HepG2 (cell line): Measurements from ENCODE around the gene TMEM97. TPM values are rescaled to one million over a fixed set of nuclear protein-coding genes. Genes with fewer than 3 reads are reported as not detected.

Experiments
- CBX1 ChIP-seq: IDR thresholded peaks from one replicate; pipeline ENCODE4 v1.6.1; 2016; ENCODE audit warnings: antibody characterized with exemption, low read depth
- SKI ChIP-seq: fragments of 450-650 bp; IDR thresholded peaks from one replicate; pipeline ENCODE4 v1.6.1; 2018; ENCODE audit warnings: mild to moderate bottlenecking; ENCODE audit not compliant: partially characterized antibody
- THYN1 ChIP-seq: sonication (generic); formaldehyde crosslinking; IDR thresholded peaks from 2 replicates; pipeline ENCODE4 v1.8.1; 2023; ENCODE audit warnings: low read depth, mild to moderate bottlenecking, moderate library complexity, missing genetic modification reagents, borderline replicate concordance
- ZNF121 ChIP-seq: sonication (generic); formaldehyde crosslinking; IDR thresholded peaks from 2 replicates; pipeline ENCODE4 v1.5.0; 2020; ENCODE audit warnings: mild to moderate bottlenecking, missing genetic modification reagents
- ZNF138 ChIP-seq: sonication (generic); formaldehyde crosslinking; IDR thresholded peaks from 2 replicates; pipeline ENCODE4 v1.5.0; 2020; ENCODE audit warnings: mild to moderate bottlenecking, low read depth, missing genetic modification reagents
- ZNF460 ChIP-seq: sonication (generic); formaldehyde crosslinking; IDR thresholded peaks from 2 replicates; pipeline ENCODE4 v1.5.1; 2020; ENCODE audit warnings: missing genetic modification reagents, mild to moderate bottlenecking, borderline replicate concordance
- ZNF614 ChIP-seq: IDR thresholded peaks from 2 replicates; pipeline ENCODE4 v1.6.1; 2018; ENCODE audit warnings: missing biosample characterization, missing genetic modification reagents, inconsistent platforms, borderline replicate concordance
- ZNF773 ChIP-seq: sonication (generic); formaldehyde crosslinking; IDR thresholded peaks from 2 replicates; pipeline ENCODE4 v1.4.0; 2020; ENCODE audit warnings: missing genetic modification reagents, borderline replicate concordance
- ZNF792 ChIP-seq: IDR thresholded peaks from 2 replicates; pipeline ENCODE4 v1.6.1; 2016
- polyA plus RNA-seq, 8 experiments: library from polyadenylated mRNA; depleted of rRNA in 3 of 8; stranded (reverse) in 7 of 8; unstranded in 1 of 8; fragments of >200 nt; fragmentation: Illumina TruSeq in 4 of 8; extraction: Trizol in 4 of 8; gene quantifications; 2 replicates each; pipeline versions ENCODE4 v1.2.1 to v1.2.3, GENCODE V29; 2011 to 2016; ENCODE audit warnings: low read depth in 4 of 8, missing spikeins in 1 of 8, mixed read lengths in 1 of 8; ENCODE audit not compliant: insufficient read depth in 1 of 8
- total RNA-seq, 5 experiments: library from RNA; depleted of rRNA; stranded (reverse); fragments of >200 nt; fragmentation: Illumina TruSeq; extraction: Trizol; gene quantifications; 2 replicates each; pipeline ENCODE4 v1.2.3, GENCODE V29; 2016; ENCODE audit warnings: low read depth in 1 of 5
- TF ChIP-seq, protein P1 (sequence below): sonication (generic); formaldehyde crosslinking; IDR thresholded peaks from 2 replicates; pipeline ENCODE4 v1.5.0; 2020; ENCODE audit warnings: mild to moderate bottlenecking, missing genetic modification reagents, borderline replicate concordance
- TF ChIP-seq, protein P2 (sequence below), 2 experiments: sonication (generic) in 1 of 2; formaldehyde crosslinking in 1 of 2; IDR thresholded peaks; 2 replicates each; pipeline versions ENCODE4 v1.6.1 to v1.9.0; 2014 to 2022; ENCODE audit warnings: antibody characterized with exemption in 1 of 2, borderline replicate concordance in 1 of 2, inconsistent platforms in 1 of 2, low read depth in 1 of 2, missing genetic modification reagents in 1 of 2
- TF ChIP-seq, protein P3 (sequence below): sonication (generic); formaldehyde crosslinking; IDR thresholded peaks from 2 replicates; pipeline ENCODE4 v1.8.0; 2022; ENCODE audit warnings: missing genetic modification reagents, mild to moderate bottlenecking, moderate library complexity, borderline replicate concordance
- TF ChIP-seq, protein P4 (sequence below): sonication (generic); formaldehyde crosslinking; IDR thresholded peaks from 2 replicates; pipeline ENCODE4 v1.5.0; 2020; ENCODE audit warnings: mild to moderate bottlenecking, missing genetic modification reagents

TMEM97 gene
- total and polyA plus RNA-seq, 2 of the 13 experiments (the other 11 are each of a cell fraction or from before 2014, with no cell fraction given) = 69.6 to 137 TPM

DNA sequence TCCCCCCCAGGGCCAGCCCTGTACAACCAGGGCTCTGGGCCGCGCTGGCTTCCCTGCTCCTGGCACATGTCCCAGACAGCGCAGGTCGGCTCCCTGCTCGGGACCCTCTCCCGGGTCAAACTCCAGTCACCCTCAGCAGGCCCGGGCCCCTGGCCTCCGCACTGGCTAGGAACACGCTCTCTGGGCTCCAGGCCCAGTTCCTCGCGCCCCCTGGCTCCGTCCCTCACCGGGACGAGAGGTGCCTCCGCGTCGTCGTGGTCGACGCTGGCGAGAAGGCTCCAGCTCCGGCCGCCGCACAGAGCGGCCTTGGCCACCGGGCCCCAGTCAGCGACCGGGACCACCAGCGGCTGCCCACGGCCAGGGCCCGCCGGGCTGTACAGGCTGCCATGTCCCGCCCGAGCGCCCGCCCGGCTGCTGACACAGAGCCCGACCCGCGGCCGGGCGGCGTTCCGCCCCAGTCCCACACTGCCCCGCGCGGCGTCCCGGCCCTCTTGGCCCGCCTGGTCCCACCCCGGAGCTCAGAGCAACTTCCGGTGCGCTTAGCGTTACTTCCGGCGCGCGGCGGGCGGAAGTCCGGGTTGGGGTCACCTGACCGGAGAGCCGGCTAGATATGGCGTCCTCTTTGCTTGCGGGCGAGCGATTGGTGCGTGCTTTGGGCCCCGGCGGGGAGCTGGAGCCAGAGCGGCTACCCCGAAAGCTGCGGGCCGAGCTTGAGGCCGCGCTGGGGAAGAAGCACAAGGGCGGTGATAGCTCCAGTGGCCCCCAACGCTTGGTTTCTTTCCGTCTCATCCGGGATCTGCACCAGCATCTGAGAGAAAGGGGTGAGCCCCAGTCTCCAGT, 38.3 kb downstream of the TMEM97 start, which contains the start of gene POLDIP2 (continued):
- TF ChIP-seq, protein P1, sequence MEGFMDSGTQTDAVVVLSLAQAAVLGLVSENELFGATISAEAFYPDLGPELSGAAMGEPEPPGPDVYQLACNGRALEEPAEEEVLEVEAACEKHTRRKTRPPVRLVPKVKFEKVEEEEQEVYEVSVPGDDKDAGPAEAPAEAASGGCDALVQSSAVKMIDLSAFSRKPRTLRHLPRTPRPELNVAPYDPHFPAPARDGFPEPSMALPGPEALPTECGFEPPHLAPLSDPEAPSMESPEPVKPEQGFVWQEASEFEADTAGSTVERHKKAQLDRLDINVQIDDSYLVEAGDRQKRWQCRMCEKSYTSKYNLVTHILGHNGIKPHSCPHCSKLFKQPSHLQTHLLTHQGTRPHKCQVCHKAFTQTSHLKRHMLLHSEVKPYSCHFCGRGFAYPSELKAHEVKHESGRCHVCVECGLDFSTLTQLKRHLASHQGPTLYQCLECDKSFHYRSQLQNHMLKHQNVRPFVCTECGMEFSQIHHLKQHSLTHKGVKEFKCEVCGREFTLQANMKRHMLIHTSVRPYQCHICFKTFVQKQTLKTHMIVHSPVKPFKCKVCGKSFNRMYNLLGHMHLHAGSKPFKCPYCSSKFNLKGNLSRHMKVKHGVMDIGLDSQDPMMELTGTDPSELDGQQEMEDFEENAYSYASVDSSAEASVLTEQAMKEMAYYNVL (CRISPR knock-in tag) = 0 out of 2 replicates have a peak, but pooled peaks have one; percentile 21
- TF ChIP-seq, protein P2, sequence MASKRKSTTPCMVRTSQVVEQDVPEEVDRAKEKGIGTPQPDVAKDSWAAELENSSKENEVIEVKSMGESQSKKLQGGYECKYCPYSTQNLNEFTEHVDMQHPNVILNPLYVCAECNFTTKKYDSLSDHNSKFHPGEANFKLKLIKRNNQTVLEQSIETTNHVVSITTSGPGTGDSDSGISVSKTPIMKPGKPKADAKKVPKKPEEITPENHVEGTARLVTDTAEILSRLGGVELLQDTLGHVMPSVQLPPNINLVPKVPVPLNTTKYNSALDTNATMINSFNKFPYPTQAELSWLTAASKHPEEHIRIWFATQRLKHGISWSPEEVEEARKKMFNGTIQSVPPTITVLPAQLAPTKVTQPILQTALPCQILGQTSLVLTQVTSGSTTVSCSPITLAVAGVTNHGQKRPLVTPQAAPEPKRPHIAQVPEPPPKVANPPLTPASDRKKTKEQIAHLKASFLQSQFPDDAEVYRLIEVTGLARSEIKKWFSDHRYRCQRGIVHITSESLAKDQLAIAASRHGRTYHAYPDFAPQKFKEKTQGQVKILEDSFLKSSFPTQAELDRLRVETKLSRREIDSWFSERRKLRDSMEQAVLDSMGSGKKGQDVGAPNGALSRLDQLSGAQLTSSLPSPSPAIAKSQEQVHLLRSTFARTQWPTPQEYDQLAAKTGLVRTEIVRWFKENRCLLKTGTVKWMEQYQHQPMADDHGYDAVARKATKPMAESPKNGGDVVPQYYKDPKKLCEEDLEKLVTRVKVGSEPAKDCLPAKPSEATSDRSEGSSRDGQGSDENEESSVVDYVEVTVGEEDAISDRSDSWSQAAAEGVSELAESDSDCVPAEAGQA (IDR thresholded peaks at IDR 0.05; ENCODE audit: low read depth) = peak; percentile 80
- TF ChIP-seq, protein P2 (CRISPR knock-in tag; IDR thresholded peaks at IDR 0.05; ENCODE audit: borderline replicate concordance) = peak; percentile 33; the same call in 1 of the 2 replicates
- TF ChIP-seq SKI = peak; percentile 51
- TF ChIP-seq THYN1 (CRISPR knock-in tag) = peak; percentile 95; the same call in 1 of the 2 replicates
- TF ChIP-seq ZNF792 = peak; percentile 68
- TF ChIP-seq ZNF460 = no peak
- TF ChIP-seq ZNF121 (CRISPR knock-in tag) = peak; percentile 77
- no peak for TF ChIP-seq CBX1
- TF ChIP-seq, protein P3, sequence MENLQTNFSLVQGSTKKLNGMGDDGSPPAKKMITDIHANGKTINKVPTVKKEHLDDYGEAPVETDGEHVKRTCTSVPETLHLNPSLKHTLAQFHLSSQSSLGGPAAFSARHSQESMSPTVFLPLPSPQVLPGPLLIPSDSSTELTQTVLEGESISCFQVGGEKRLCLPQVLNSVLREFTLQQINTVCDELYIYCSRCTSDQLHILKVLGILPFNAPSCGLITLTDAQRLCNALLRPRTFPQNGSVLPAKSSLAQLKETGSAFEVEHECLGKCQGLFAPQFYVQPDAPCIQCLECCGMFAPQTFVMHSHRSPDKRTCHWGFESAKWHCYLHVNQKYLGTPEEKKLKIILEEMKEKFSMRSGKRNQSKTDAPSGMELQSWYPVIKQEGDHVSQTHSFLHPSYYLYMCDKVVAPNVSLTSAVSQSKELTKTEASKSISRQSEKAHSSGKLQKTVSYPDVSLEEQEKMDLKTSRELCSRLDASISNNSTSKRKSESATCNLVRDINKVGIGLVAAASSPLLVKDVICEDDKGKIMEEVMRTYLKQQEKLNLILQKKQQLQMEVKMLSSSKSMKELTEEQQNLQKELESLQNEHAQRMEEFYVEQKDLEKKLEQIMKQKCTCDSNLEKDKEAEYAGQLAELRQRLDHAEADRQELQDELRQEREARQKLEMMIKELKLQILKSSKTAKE (CRISPR knock-in tag) = no peak
- TF ChIP-seq ZNF614 = peak; percentile 90; the same call in 1 of the 2 replicates
- TF ChIP-seq ZNF773 (CRISPR knock-in tag) = peak; percentile 65; the same call in 1 of the 2 replicates
- peak; percentile 85 for TF ChIP-seq ZNF138 (CRISPR knock-in tag)
- TF ChIP-seq, protein P4, sequence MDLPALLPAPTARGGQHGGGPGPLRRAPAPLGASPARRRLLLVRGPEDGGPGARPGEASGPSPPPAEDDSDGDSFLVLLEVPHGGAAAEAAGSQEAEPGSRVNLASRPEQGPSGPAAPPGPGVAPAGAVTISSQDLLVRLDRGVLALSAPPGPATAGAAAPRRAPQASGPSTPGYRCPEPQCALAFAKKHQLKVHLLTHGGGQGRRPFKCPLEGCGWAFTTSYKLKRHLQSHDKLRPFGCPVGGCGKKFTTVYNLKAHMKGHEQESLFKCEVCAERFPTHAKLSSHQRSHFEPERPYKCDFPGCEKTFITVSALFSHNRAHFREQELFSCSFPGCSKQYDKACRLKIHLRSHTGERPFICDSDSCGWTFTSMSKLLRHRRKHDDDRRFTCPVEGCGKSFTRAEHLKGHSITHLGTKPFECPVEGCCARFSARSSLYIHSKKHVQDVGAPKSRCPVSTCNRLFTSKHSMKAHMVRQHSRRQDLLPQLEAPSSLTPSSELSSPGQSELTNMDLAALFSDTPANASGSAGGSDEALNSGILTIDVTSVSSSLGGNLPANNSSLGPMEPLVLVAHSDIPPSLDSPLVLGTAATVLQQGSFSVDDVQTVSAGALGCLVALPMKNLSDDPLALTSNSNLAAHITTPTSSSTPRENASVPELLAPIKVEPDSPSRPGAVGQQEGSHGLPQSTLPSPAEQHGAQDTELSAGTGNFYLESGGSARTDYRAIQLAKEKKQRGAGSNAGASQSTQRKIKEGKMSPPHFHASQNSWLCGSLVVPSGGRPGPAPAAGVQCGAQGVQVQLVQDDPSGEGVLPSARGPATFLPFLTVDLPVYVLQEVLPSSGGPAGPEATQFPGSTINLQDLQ (CRISPR knock-in tag) = peak; percentile 91
